HEK293 (cell line): ENCODE results near the gene SPRY4.
"Not testable (repeated sequence)": the region's sequence is repeated elsewhere in the genome, so short reads cannot be mapped to it uniquely, and the experiment has no call there.

Experiments
- CTCF ChIA-PET: fragments of 350-600 bp; formaldehyde crosslinking; extraction: SDS; loops from one replicate; lab custom pipeline; 2021; ENCODE audit warnings: antibody characterized with exemption; lab: Yijun Ruan, JAX
- POLR2A ChIA-PET: fragments of 300-600 bp; formaldehyde crosslinking; extraction: SDS; loops from one replicate; lab custom pipeline; 2020; ENCODE audit warnings: antibody characterized with exemption, inconsistent platforms; lab: Yijun Ruan, JAX
- H3K27ac ChIP-seq: fragments of 200-500 bp; sonication (Bioruptor generic); 2 replicates; pipeline ENCODE4 v1.5.1; 2014; ENCODE audit warnings: low read depth, low read length, control low read depth, inconsistent platforms; ENCODE audit errors: extremely low read depth
- H3K36me3 ChIP-seq, 2 experiments: fragments of 200-500 bp in 1 of 2; sonication (Bioruptor generic) in 1 of 2; 1 replicate in 1 of 2; 2 replicates in 1 of 2; pipeline ENCODE4 v1.5.1; 2014 to 2017; ENCODE audit warnings: inconsistent platforms in 2 of 2, low read length in 2 of 2; ENCODE audit not compliant: control insufficient read depth in 2 of 2, insufficient read depth in 1 of 2
- H3K4me1 ChIP-seq: fragments of 200-500 bp; sonication (Bioruptor generic); 2 replicates; pipeline ENCODE4 v1.5.1; 2014; ENCODE audit warnings: mild to moderate bottlenecking, low read length, inconsistent platforms; ENCODE audit not compliant: control insufficient read depth, insufficient read depth
- H3K4me3 ChIP-seq: 2 replicates; pipeline ENCODE4 v1.5.1; 2011; ENCODE audit warnings: low read depth, mild to moderate bottlenecking, control low read depth, low read length, moderate library complexity
- H3K9me3 ChIP-seq: fragments of 200-500 bp; sonication (Bioruptor generic); 2 replicates; pipeline ENCODE4 v1.5.1; 2014; ENCODE audit warnings: low read depth, low read length, inconsistent platforms; ENCODE audit not compliant: control insufficient read depth, insufficient read depth
- MEIS1 ChIP-seq: sonication (generic); formaldehyde crosslinking; IDR thresholded peaks from 2 replicates; pipeline ENCODE4 v1.8.1; 2022; ENCODE audit warnings: missing genetic modification reagents, mild to moderate bottlenecking, borderline replicate concordance
- PRDM10 ChIP-seq: fragments of 450-650 bp; formaldehyde crosslinking; IDR thresholded peaks from 2 replicates; pipeline ENCODE4 v1.5.1; 2016; ENCODE audit warnings: missing biosample characterization, missing genetic modification characterization
- SP3 ChIP-seq: fragments of 450-650 bp; formaldehyde crosslinking; IDR thresholded peaks from 2 replicates; pipeline ENCODE4 v1.5.1; 2016; ENCODE audit warnings: missing biosample characterization, missing genetic modification characterization
- SP7 ChIP-seq: fragments of 450-650 bp; formaldehyde crosslinking; IDR thresholded peaks from 2 replicates; pipeline ENCODE4 v1.5.1; 2016; ENCODE audit warnings: missing biosample characterization, missing genetic modification characterization
- ZBTB44 ChIP-seq: fragments of 450-650 bp; IDR thresholded peaks from 2 replicates; pipeline ENCODE4 v1.5.1; 2018; ENCODE audit warnings: missing biosample characterization, mild to moderate bottlenecking, missing genetic modification characterization
- ZBTB48 ChIP-seq: fragments of 450-650 bp; formaldehyde crosslinking; IDR thresholded peaks from 2 replicates; pipeline ENCODE4 v1.5.1; 2016; ENCODE audit warnings: missing biosample characterization, missing genetic modification characterization
- ZBTB8A ChIP-seq: fragments of 450-650 bp; formaldehyde crosslinking; IDR thresholded peaks from 2 replicates; pipeline ENCODE4 v1.5.1; 2016; ENCODE audit warnings: missing biosample characterization, missing genetic modification characterization
- ZFP37 ChIP-seq: fragments of 450-650 bp; formaldehyde crosslinking; IDR thresholded peaks from 2 replicates; pipeline ENCODE4 v1.5.1; 2016; ENCODE audit warnings: missing biosample characterization, missing genetic modification characterization
- ZFP69B ChIP-seq: fragments of 450-650 bp; formaldehyde crosslinking; IDR thresholded peaks from 2 replicates; pipeline ENCODE4 v1.5.1; 2016; ENCODE audit warnings: missing biosample characterization, missing genetic modification characterization
- ZNF121 ChIP-seq: fragments of 450-650 bp; formaldehyde crosslinking; IDR thresholded peaks from 2 replicates; pipeline ENCODE4 v1.5.1; 2016; ENCODE audit warnings: missing biosample characterization, missing genetic modification characterization
- ZNF133 ChIP-seq: fragments of 450-650 bp; formaldehyde crosslinking; IDR thresholded peaks from 2 replicates; pipeline ENCODE4 v1.5.1; 2016; ENCODE audit warnings: missing biosample characterization, missing genetic modification characterization
- ZNF140 ChIP-seq: fragments of 450-650 bp; formaldehyde crosslinking; IDR thresholded peaks from 2 replicates; pipeline ENCODE4 v1.5.1; 2016; ENCODE audit warnings: missing biosample characterization, missing genetic modification characterization
- ZNF280C ChIP-seq: fragments of 450-650 bp; formaldehyde crosslinking; IDR thresholded peaks from 2 replicates; pipeline ENCODE4 v1.5.1; 2016; ENCODE audit warnings: missing biosample characterization, missing genetic modification characterization
- ZNF341 ChIP-seq: fragments of 450-650 bp; formaldehyde crosslinking; IDR thresholded peaks from 2 replicates; pipeline ENCODE4; 2016; ENCODE audit warnings: low read depth, missing biosample characterization, missing genetic modification characterization
- ZNF350 ChIP-seq: fragments of 450-650 bp; formaldehyde crosslinking; IDR thresholded peaks from 2 replicates; pipeline ENCODE4 v1.5.0; 2017; ENCODE audit warnings: missing biosample characterization, mild to moderate bottlenecking, missing genetic modification characterization
- ZNF785 ChIP-seq: fragments of 450-650 bp; formaldehyde crosslinking; IDR thresholded peaks from 2 replicates; pipeline ENCODE4 v1.5.1; 2016; ENCODE audit warnings: missing biosample characterization, missing genetic modification characterization
- ZSCAN16 ChIP-seq: fragments of 450-650 bp; formaldehyde crosslinking; IDR thresholded peaks from 2 replicates; pipeline ENCODE4 v1.5.1; 2016; ENCODE audit warnings: missing biosample characterization, missing genetic modification characterization

Gene SPRY4

GRCh38 chr5:142278627-142279026 is 46.2 kb downstream of the SPRY4 start:
- H3K9me3 ChIP-seq = no peaks in the 10 kb centered on the region
- H3K4me3 ChIP-seq = no peak overlapping the region
- ChIA-PET POLR2A (interaction anchor here (2.8 kb wide), 1 partner anchor 46 kb away, joined by 9 read pairs; the partner anchor contains the start of gene SPRY4), CTCF (interaction anchor here (0.5 kb wide), 1 partner anchor 434 kb away, joined by 3 read pairs; no protein-coding TSS in a partner anchor)
- peaks cover 13% of the 10 kb centered on the region for H3K4me1 ChIP-seq
- H3K36me3 ChIP-seq = no peaks in the 10 kb centered on the region
- H3K27ac ChIP-seq = no peak overlapping the region
- TF ChIP-seq PRDM10 (tag by site-specific recombination) (peak; percentile 92), MEIS1 (CRISPR knock-in tag) (no peak), ZNF785 (no peak), ZNF350 (tag by site-specific recombination) (no peak), ZNF140 (no peak), ZBTB48 (tag by site-specific recombination) (0 out of 2 replicates have a peak, but pooled peaks have one; percentile 42)

GRCh38 chr5:142277796-142278195 is 47.0 kb downstream of the SPRY4 start:
- TF ChIP-seq ZNF133 (tag by site-specific recombination) (peak; percentile 72), ZFP37 (tag by site-specific recombination) (no peak)
- TF ChIP-seq, all 188 proteins: peak for 1
- H3K4me1 ChIP-seq = peaks cover 13% of the 10 kb centered on the region
- ChIA-PET CTCF (interaction anchor here (1.0 kb wide), 1 partner anchor 49 kb away, joined by 3 read pairs; no protein-coding TSS in a partner anchor), POLR2A (no interaction called here)
- no peak overlapping the region for H3K4me3 ChIP-seq
- H3K36me3 ChIP-seq = no peaks in the 10 kb centered on the region
- no peak overlapping the region for H3K27ac ChIP-seq
- no peaks in the 10 kb centered on the region for H3K9me3 ChIP-seq

- H3K4me1 ChIP-seq = peaks cover 13% of the 10 kb centered on the region
- POLR2A ChIA-PET = no interaction called here
- no peak overlapping the region for H3K4me3 ChIP-seq
- H3K27ac ChIP-seq = no peak overlapping the region
- CTCF ChIA-PET = interaction anchor here (0.6 kb wide), 1 partner anchor 16 kb away, joined by 3 read pairs; no protein-coding TSS in a partner anchor
- H3K9me3 ChIP-seq = no peaks in the 10 kb centered on the region
- TF ChIP-seq ZNF121 (tag by site-specific recombination) (peak; percentile 93), ZSCAN16 (tag by site-specific recombination) (no peak)
- no peaks in the 10 kb centered on the region for H3K36me3 ChIP-seq
Measured at GRCh38 chr5:142276517-142276916, 48.3 kb downstream of the SPRY4 start.

GRCh38 chr5:142275496-142275895 is 49.3 kb downstream of the SPRY4 start:
- H3K27ac ChIP-seq = no peak overlapping the region
- CTCF ChIA-PET = interaction anchor here (0.6 kb wide), 1 partner anchor 125 kb away, joined by 5 read pairs; no protein-coding TSS in a partner anchor
- POLR2A ChIA-PET = no interaction called here
- TF ChIP-seq ZNF341 (tag by site-specific recombination) = no peak
- TF ChIP-seq ZBTB8A (tag by site-specific recombination) = no peak
- no peak for TF ChIP-seq SP7 (tag by site-specific recombination)
- TF ChIP-seq SP3 (tag by site-specific recombination) = no peak
- TF ChIP-seq ZBTB44 (tag by site-specific recombination) = no peak
- no peak for TF ChIP-seq ZNF280C (tag by site-specific recombination)
- no peak for TF ChIP-seq ZFP69B (tag by site-specific recombination)
- TF ChIP-seq, all 188 proteins: peak for 0
- Histone ChIP-seq H3K4me3 (no peak overlapping the region), H3K36me3 (no peaks in the 10 kb centered on the region), H3K4me1 (peaks cover 8% of the 10 kb centered on the region), H3K9me3 (no peaks in the 10 kb centered on the region)

- H3K9me3 ChIP-seq, POLR2A ChIA-PET, H3K27ac ChIP-seq, H3K4me1 ChIP-seq, H3K36me3 ChIP-seq, H3K4me3 ChIP-seq: not testable (repeated sequence)
- CTCF ChIA-PET = interaction anchor here (0.7 kb wide), 1 partner anchor 170 kb away, joined by 4 read pairs; no protein-coding TSS in a partner anchor
Measured at GRCh38 chr5:142272596-142272995, 52.2 kb downstream of the SPRY4 start.
